Activated CD8-positive, alpha-beta T cell treated with anti-CD3 and anti-CD28 coated beads for 36 hours (primary cell): Measurements from ENCODE around the gene COL18A1. TPM values are rescaled to one million over a fixed set of nuclear protein-coding genes. Genes with fewer than 3 reads are reported as not detected.

Experiments used
- ATAC-seq: fragments of 200-7000 bp; cut with Tn5 transposase; one replicate; pipeline ENCODE4 v1.10.0; 2021; ENCODE audit warnings: mild to moderate bottlenecking, moderate library complexity
- CTCF ChIA-PET: fragments of 350-600 bp; sonication (Branson Sonifier 250); formaldehyde crosslinking; loops from one replicate; lab custom pipeline; 2021; ENCODE audit warnings: antibody characterized with exemption; lab: Charles Lee
- POLR2A ChIA-PET: fragments of 350-600 bp; sonication (Branson Sonifier 250); formaldehyde crosslinking; loops from one replicate; lab custom pipeline; 2021; ENCODE audit warnings: antibody characterized with exemption; lab: Charles Lee
- DNase-seq: peaks from one replicate; pipeline ENCODE4 v3.0.0-alpha.2; 2020
- H3K27ac Mint-ChIP-seq: one replicate; pipeline ENCODE4 v1.8.0; 2021; ENCODE audit warnings: mild to moderate bottlenecking, mixed read lengths
- H3K27me3 Mint-ChIP-seq: one replicate; pipeline ENCODE4 v1.8.0; 2021; ENCODE audit warnings: mixed read lengths
- H3K36me3 Mint-ChIP-seq: one replicate; pipeline ENCODE4 v1.8.0; 2021; ENCODE audit warnings: low read depth, mixed read lengths
- H3K4me1 Mint-ChIP-seq: one replicate; pipeline ENCODE4 v1.8.0; 2021; ENCODE audit warnings: low read depth, mixed read lengths
- H3K4me3 Mint-ChIP-seq: one replicate; pipeline ENCODE4 v1.8.0; 2021; ENCODE audit warnings: mild to moderate bottlenecking, moderate library complexity, mixed read lengths
- H3K9me3 Mint-ChIP-seq: one replicate; pipeline ENCODE4 v1.8.0; 2021; ENCODE audit warnings: mixed read lengths
- intact Hi-C: fragments of 100-400 bp; cut with micrococcal nuclease; formaldehyde crosslinking; loops from one replicate; pipeline ENCODE4 v1.10.0; 2022
- total RNA-seq, 2 experiments: library from RNA; stranded (reverse); gene quantifications; one replicate each; pipeline ENCODE4 v1.2.3, GENCODE V29; 2021
- TF ChIP-seq, protein P1 (sequence below): fragments of 200-600 bp; IDR thresholded peaks from one replicate; pipeline ENCODE4 v1.8.0; 2022; ENCODE audit warnings: antibody characterized with exemption, mild to moderate bottlenecking

The COL18A1 gene
- total RNA-seq, 2 experiments from 2014 or later: 9.4 to 9.7 TPM

DNA sequence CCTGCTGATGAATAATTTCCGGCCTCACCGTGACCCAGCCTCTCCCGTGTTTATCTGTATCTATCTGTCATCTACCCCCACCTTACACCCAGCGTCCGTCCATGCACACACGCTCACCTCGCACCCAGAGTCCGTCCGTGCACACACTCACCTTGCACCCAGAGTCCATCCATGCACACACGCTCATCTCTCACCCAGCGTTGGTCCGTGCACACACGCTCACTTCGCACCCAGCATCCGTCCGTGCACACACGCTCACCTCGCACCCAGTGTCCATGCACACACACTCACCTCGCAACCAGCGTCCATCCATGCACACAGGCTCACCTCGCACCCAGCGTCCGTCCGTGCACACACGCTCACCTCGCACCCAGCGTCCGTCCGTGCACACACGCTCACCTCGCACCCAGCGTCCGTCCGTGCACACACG is 25.0 kb upstream of the COL18A1 start:
- Mint-ChIP-seq H3K4me1 (no peaks in the 10 kb centered on the region), H3K27me3 (peaks cover 10% of the 10 kb centered on the region), H3K9me3 (no peaks in the 10 kb centered on the region), H3K27ac (no peak overlapping the region), H3K4me3 (no peak overlapping the region), H3K36me3 (no peaks in the 10 kb centered on the region)
- CTCF ChIA-PET: no interaction called here
- no peak for DNase-seq
- POLR2A ChIA-PET: no interaction called here
- intact Hi-C loops: no loop called here
- TF ChIP-seq, protein P1, sequence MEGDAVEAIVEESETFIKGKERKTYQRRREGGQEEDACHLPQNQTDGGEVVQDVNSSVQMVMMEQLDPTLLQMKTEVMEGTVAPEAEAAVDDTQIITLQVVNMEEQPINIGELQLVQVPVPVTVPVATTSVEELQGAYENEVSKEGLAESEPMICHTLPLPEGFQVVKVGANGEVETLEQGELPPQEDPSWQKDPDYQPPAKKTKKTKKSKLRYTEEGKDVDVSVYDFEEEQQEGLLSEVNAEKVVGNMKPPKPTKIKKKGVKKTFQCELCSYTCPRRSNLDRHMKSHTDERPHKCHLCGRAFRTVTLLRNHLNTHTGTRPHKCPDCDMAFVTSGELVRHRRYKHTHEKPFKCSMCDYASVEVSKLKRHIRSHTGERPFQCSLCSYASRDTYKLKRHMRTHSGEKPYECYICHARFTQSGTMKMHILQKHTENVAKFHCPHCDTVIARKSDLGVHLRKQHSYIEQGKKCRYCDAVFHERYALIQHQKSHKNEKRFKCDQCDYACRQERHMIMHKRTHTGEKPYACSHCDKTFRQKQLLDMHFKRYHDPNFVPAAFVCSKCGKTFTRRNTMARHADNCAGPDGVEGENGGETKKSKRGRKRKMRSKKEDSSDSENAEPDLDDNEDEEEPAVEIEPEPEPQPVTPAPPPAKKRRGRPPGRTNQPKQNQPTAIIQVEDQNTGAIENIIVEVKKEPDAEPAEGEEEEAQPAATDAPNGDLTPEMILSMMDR: no peak
- no peak for ATAC-seq

DNA sequence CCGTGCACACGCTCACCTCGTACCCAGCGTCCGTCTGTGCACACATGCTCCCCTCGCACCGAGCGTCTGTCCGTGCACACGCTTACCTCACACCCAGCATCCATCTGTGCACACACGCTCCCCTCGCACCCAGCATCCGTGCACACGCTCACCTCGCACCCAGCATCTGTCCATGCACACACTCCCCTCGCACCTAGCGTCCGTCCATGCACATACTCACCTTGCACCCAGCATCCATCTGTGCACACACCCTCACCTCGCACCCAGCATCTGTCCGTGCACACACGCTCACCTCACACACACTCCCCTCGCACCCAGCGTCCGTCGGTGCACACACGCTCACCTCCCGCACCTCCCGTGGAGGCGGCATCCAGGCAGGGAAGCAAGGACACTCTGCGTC is 24.4 kb upstream of the COL18A1 start:
- Mint-ChIP-seq H3K27ac (no peak overlapping the region), H3K27me3 (peaks cover 14% of the 10 kb centered on the region), H3K36me3 (no peaks in the 10 kb centered on the region), H3K4me1 (no peaks in the 10 kb centered on the region), H3K4me3 (no peak overlapping the region), H3K9me3 (no peaks in the 10 kb centered on the region)
- TF ChIP-seq, protein P1: no peak
- no peak for ATAC-seq
- intact Hi-C loops: no loop called here
- ChIA-PET CTCF (no interaction called here), POLR2A (no interaction called here)
- DNase-seq: no peak

- no peak for DNase-seq
- Mint-ChIP-seq H3K4me1 (no peaks in the 10 kb centered on the region), H3K9me3 (no peaks in the 10 kb centered on the region)
Measured at GRCh38 chr21:45381036-45381787, 23.8 kb upstream of the COL18A1 start.

GRCh38 chr21:45381865-45382696 is 22.9 kb upstream of the COL18A1 start:
- Mint-ChIP-seq H3K27ac (no peak overlapping the region), H3K4me1 (no peaks in the 10 kb centered on the region), H3K9me3 (no peaks in the 10 kb centered on the region), H3K4me3 (no peak overlapping the region), H3K36me3 (no peaks in the 10 kb centered on the region), H3K27me3 (peaks cover 16% of the 10 kb centered on the region)
- intact Hi-C loops: no loop called here
- POLR2A ChIA-PET: no interaction called here
- TF ChIP-seq, protein P1: no peak
- no peak for DNase-seq
- CTCF ChIA-PET: no interaction called here
- ATAC-seq: no peak

More at GRCh38 chr21:45381036-45381787, 23.8 kb upstream of the COL18A1 start:
- Mint-ChIP-seq H3K27ac (no peak overlapping the region), H3K4me3 (no peak overlapping the region), H3K36me3 (no peaks in the 10 kb centered on the region), H3K27me3 (peaks cover 14% of the 10 kb centered on the region)
- TF ChIP-seq, protein P1: no peak
- POLR2A ChIA-PET: no interaction called here
- ATAC-seq: no peak
- CTCF ChIA-PET: no interaction called here
- intact Hi-C loops: no loop called here

GRCh38 chr21:45382697-45382997 is 22.3 kb upstream of the COL18A1 start:
- no peak for ATAC-seq
- Mint-ChIP-seq H3K27me3 (peaks cover 16% of the 10 kb centered on the region), H3K36me3 (no peaks in the 10 kb centered on the region), H3K9me3 (no peaks in the 10 kb centered on the region), H3K4me1 (no peaks in the 10 kb centered on the region), H3K27ac (no peak overlapping the region), H3K4me3 (no peak overlapping the region)
- DNase-seq: no peak
- TF ChIP-seq, protein P1: no peak
- ChIA-PET CTCF (no interaction called here), POLR2A (no interaction called here)
- intact Hi-C loops: no loop called here
